Fibroblast of the aortic adventitia (primary cell): Measurements from ENCODE around the gene POU2F1. TPM values are rescaled to one million over a fixed set of nuclear protein-coding genes. Genes with fewer than 3 reads are reported as not detected.

ENCODE experiments used
- DNase-seq: peaks from one replicate; pipeline ENCODE4 v3.0.0-alpha.2; 2010; ENCODE audit warnings: low read depth
- H3K4me3 ChIP-seq: 2 replicates; pipeline ENCODE4 v1.5.1; 2011; ENCODE audit warnings: low read depth, mild to moderate bottlenecking, control low read depth, low read length, moderate library complexity
- total RNA-seq: library from RNA; depleted of rRNA; stranded (reverse); fragments of >200 nt; gene quantifications from 2 replicates; pipeline ENCODE4 v1.2.3, GENCODE V29; 2012; ENCODE audit warnings: low replicate concordance
- TF ChIP-seq, protein P1 (sequence below): IDR thresholded peaks from 2 replicates; pipeline ENCODE4 v1.5.1; 2011; ENCODE audit warnings: mild to moderate bottlenecking, low read length, control low read depth, inconsistent platforms; ENCODE audit not compliant: insufficient read depth

Gene POU2F1
- total RNA-seq, 1 donor = 10.7 TPM

DNA sequence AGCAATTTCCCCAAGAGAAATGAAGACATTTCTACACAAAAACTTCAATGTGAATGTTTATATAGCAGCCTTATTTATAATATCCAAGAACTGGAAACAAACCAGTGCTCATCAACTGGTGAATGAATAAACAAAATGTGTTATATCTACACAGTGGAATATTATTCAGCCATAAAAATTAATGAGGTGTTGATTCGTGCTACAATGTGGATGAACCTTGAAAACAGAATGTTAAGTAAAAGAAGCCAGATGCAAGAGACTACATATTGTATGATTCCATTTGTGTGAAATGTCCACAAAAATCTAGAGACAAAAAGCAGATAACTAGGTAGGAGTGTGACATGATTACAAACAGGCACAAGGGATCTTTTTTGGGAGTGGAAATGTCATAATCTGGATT lies 187.7 kb downstream of the POU2F1 start:
- no peak for DNase-seq
- TF ChIP-seq, protein P1, sequence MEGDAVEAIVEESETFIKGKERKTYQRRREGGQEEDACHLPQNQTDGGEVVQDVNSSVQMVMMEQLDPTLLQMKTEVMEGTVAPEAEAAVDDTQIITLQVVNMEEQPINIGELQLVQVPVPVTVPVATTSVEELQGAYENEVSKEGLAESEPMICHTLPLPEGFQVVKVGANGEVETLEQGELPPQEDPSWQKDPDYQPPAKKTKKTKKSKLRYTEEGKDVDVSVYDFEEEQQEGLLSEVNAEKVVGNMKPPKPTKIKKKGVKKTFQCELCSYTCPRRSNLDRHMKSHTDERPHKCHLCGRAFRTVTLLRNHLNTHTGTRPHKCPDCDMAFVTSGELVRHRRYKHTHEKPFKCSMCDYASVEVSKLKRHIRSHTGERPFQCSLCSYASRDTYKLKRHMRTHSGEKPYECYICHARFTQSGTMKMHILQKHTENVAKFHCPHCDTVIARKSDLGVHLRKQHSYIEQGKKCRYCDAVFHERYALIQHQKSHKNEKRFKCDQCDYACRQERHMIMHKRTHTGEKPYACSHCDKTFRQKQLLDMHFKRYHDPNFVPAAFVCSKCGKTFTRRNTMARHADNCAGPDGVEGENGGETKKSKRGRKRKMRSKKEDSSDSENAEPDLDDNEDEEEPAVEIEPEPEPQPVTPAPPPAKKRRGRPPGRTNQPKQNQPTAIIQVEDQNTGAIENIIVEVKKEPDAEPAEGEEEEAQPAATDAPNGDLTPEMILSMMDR = no peak
- no peak overlapping the region for H3K4me3 ChIP-seq

DNA sequence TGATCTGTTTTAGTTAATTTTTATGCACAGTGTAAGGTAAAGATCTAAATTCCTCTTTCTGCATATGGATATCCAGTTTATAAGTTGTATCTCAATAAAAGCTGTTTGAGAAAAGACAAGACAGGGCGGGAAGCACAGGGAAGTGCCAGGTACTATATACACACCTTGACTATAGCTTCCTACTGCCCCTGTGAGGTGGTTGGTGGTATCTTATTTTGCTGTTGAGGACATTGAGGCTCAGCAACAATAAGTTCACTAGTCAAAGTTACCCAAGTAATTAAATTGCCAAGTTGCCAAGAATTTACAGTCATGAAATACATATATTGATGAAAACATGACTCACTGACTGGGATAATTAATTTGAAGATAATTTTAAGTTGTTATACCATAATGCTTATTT lies 188.5 kb downstream of the POU2F1 start:
- TF ChIP-seq, protein P1 = no peak
- no peak overlapping the region for H3K4me3 ChIP-seq
- DNase-seq = no peak

GRCh38 chr1:167412072-167412471 lies 191.4 kb downstream of the POU2F1 start:
- no peak overlapping the region for H3K4me3 ChIP-seq
- DNase-seq = no peak
- TF ChIP-seq, protein P1 = no peak

DNA sequence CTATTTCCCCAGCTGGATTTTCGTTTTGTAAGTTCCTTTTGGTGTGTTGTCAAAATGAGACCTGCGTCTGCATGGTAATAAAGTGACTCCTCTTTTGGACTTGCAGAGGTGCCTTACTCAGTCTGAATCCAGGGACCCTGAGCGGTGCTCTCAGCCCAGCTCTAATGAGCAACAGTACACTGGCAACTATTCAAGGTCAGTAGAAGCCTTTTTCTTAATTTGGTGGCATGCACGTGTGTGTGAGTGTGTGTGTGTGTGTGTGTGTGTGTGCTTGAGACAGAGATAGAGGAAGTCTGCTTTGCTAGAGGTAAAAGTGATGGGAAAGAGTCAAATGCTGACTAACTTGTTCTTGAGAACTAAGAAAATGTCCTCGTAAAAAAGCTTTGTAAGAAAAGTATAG lies 192.2 kb downstream of the POU2F1 start:
- TF ChIP-seq, protein P1 = no peak
- no peak overlapping the region for H3K4me3 ChIP-seq

GRCh38 chr1:167413328-167413727 lies 192.6 kb downstream of the POU2F1 start:
- DNase-seq = no peak
- H3K4me3 ChIP-seq = no peak overlapping the region
- TF ChIP-seq, protein P1 = no peak

More for the DNA sequence above, 192.2 kb downstream of the POU2F1 start:
- no peak for DNase-seq

GRCh38 chr1:167416506-167416905 lies 195.8 kb downstream of the POU2F1 start:
- no peak overlapping the region for H3K4me3 ChIP-seq
- no peak for DNase-seq
- TF ChIP-seq, protein P1 = no peak

- no peak overlapping the region for H3K4me3 ChIP-seq
- TF ChIP-seq, protein P1 = no peak
- no peak for DNase-seq
Measured at GRCh38 chr1:167418391-167418790, 197.7 kb downstream of the POU2F1 start.
